RWPE1 (cell line): ENCODE data around the gene LCNL1.
A peak's percentile ranks its signal among the peaks of the same experiment; 100 is the strongest.

Experiments
- CTCF ChIA-PET: fragments of 350-600 bp; sonication (Branson Sonifier 250); formaldehyde crosslinking; extraction: SDS; loops from one replicate; lab custom pipeline; 2021; lab: Yijun Ruan, JAX
- POLR2A ChIA-PET: fragments of 400-600 bp; formaldehyde crosslinking; extraction: SDS; loops from one replicate; lab custom pipeline; 2020; ENCODE audit warnings: antibody characterized with exemption; ENCODE audit not compliant: low non-redundant PET; lab: Yijun Ruan, JAX
- DNase-seq: peaks from one replicate; pipeline ENCODE4 v3.0.0; 2012; ENCODE audit warnings: low spot score
- H3K27ac ChIP-seq: fragments of 450-650 bp; 2 replicates; pipeline ENCODE4 v1.5.1; 2017
- TF ChIP-seq, protein P1 (sequence below): fragments of 450-650 bp; conservative IDR thresholded peaks from 2 replicates; pipeline ENCODE4 v1.5.1; 2017; ENCODE audit warnings: low read depth, mild to moderate bottlenecking

Gene LCNL1

DNA sequence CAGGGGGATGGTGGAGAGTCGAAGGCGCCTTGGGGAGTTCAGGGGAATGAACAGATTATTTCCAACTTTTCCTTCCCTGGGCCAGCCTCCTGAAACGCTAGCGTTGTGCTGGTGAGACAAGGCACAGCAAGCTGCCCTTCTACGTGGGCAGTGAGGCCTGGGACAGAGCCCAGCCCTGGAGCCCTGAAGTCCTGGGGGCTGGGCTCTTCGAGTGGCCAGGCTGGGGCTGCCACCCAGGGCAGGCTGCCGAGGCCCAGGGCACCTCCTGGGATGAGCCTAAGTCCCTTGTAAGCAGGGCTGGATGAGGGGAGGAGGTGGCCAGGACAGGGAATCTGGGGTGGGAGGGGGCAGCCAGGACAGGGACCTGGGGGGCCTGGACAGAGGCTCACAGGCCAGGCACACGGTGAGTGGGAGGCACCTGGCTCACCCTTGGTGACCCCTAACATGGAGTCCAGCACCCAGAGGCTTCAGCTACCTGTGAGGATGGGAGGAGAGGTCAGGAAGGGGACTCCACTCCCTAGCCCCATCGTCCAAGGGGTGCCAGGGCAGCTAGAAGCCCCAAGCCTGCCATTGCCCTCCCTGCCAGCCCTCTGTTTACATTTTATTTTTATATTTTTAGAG is 32.0 kb upstream of the LCNL1 start:
- ChIA-PET CTCF (interaction anchor here (0.6 to 3.0 kb wide), 4 partner anchors 19 to 212 kb away, joined by 3 to 20 read pairs (median 4); no protein-coding TSS in a partner anchor), POLR2A (interaction anchor here (0.6 kb wide), 1 partner anchor 22 kb away, joined by 8 read pairs; no protein-coding TSS in a partner anchor)
- TF ChIP-seq, protein P1, sequence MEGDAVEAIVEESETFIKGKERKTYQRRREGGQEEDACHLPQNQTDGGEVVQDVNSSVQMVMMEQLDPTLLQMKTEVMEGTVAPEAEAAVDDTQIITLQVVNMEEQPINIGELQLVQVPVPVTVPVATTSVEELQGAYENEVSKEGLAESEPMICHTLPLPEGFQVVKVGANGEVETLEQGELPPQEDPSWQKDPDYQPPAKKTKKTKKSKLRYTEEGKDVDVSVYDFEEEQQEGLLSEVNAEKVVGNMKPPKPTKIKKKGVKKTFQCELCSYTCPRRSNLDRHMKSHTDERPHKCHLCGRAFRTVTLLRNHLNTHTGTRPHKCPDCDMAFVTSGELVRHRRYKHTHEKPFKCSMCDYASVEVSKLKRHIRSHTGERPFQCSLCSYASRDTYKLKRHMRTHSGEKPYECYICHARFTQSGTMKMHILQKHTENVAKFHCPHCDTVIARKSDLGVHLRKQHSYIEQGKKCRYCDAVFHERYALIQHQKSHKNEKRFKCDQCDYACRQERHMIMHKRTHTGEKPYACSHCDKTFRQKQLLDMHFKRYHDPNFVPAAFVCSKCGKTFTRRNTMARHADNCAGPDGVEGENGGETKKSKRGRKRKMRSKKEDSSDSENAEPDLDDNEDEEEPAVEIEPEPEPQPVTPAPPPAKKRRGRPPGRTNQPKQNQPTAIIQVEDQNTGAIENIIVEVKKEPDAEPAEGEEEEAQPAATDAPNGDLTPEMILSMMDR = no peak
- DNase-seq = no peak
- peak overlapping the region; percentile 89 for H3K27ac ChIP-seq

DNA sequence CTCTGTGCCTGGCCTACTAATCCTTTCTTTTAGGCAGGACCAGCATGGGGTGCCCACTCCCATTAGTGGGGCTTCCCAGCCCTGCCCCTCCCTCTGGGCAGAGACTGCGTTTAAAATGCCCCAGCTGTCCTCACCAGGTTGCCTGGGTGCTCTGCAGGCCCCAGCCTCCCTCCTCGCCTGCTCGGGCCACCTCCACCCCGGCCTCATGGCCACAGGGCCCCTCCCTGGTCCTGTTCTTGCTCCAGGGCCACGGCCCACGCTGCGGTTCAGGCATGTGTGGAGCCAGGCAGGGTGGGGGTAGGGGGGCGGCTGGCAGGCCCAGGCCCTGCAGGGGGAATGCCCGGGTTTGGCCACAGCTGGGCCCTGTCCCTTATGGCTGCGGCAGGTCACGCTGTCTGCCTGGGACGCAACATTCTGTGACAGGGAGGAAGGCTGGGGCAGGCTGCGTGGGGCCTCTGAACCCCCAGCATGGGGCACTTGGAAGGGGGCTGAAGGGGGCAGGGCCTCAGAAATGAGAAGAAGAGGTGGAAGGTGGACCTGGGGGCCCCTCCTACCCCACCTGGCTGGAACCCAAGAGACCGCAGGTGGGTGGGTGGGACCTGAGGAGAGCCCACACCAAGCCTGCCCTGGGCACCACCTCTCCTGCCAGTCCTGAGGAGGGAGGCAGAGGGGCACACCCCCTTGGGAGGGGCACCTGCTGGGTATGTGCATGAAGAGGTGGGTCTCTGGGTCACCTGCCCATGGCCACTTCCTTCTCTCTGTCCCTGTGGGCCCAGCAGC is 31.1 kb upstream of the LCNL1 start, which contains the start of gene LCN12:
LCN12 (plus strand) TSS at position 733 of the 780 bp plus-strand sequence. CDS start 55 bp downstream, outside the sequence.
- TF ChIP-seq, protein P1 = no peak
- peak within 1 kb of the TSS; percentile 89 for H3K27ac ChIP-seq
- no peak for DNase-seq
- ChIA-PET CTCF (interaction anchor here (1.2 to 3.0 kb wide), 2 partner anchors 83 to 93 kb away, joined by 3 to 20 read pairs; no protein-coding TSS in a partner anchor), POLR2A (no interaction called here)

DNA sequence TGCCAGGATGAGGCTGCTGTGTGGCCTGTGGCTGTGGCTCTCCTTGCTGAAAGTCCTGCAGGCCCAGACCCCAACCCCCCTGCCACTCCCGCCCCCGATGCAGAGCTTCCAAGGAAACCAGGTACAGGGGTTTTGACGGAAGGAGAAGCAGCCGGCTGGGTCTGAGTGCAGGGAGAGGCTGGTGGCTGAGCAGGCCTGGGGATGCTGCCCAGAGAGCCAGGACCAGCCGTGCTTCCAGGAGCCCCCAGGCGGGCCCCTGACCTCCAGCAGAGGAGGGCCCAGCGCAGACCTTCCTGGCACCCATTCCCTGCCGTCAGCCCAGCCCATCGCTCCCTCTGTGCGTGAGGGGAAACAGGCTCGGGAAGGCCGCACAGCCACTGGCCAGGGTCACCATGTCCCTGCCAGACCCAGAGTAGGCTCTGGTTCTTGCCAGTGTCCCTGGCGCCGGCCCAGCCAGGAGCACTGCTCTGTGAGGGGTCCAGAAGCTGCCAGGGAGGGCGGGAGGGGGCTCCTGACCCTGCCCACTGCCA is 30.4 kb upstream of the LCNL1 start:
- DNase-seq = no peak
- POLR2A ChIA-PET = no interaction called here
- H3K27ac ChIP-seq = no peak overlapping the region; the same call in 1 of the 2 replicates
- TF ChIP-seq, protein P1 = no peak
- CTCF ChIA-PET = interaction anchor here (1.0 to 3.0 kb wide), 2 partner anchors 77 to 82 kb away, joined by 3 to 20 read pairs; no protein-coding TSS in a partner anchor

DNA sequence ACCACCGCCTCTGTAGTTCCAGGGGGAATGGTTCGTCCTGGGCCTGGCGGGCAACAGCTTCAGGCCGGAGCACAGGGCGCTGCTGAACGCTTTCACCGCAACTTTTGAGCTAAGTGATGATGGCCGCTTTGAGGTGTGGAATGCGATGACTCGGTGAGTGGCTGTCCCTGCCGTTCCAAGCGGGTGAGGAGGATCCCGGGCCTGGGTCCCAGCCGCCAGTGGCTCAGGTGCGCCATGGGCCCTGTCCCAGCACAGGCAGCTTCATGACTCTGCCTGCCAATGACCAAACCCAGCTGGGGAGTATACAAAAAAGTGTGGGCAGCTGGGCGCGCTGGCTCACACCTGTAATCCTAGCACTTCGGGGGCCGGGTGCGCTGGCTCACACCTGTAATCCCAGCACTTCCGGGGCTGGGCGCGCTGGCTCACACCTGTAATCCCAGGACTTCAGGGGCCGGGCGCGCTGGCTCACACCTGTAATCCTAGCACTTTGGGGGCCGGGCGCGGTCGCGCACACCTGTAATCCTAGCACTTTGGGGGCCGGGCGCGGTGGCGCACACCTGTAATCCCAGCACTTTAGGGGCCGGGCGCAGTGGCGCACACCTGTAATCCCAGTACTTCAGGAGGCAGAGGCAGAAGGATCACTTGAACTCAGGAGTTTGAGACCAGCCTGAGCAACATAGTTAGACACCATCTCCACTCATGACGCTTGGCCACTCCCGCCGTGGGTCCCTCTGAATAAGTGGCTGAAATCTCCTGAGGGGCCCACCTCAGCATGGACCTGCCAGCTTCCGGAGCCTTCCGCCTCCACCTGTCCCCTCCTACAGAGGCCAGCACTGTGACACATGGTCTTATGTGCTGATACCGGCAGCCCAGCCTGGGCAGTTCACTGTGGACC is 29.7 kb upstream of the LCNL1 start:
- no peak for DNase-seq
- no peak overlapping the region for H3K27ac ChIP-seq
- CTCF ChIA-PET = interaction anchor here (0.6 to 1.0 kb wide), 3 partner anchors 14 to 76 kb away, joined by 3 to 4 read pairs (median 3); no protein-coding TSS in a partner anchor
- TF ChIP-seq, protein P1 = no peak
- POLR2A ChIA-PET = interaction anchor here (0.5 kb wide), 1 partner anchor 25 kb away, joined by 3 read pairs; no protein-coding TSS in a partner anchor

DNA sequence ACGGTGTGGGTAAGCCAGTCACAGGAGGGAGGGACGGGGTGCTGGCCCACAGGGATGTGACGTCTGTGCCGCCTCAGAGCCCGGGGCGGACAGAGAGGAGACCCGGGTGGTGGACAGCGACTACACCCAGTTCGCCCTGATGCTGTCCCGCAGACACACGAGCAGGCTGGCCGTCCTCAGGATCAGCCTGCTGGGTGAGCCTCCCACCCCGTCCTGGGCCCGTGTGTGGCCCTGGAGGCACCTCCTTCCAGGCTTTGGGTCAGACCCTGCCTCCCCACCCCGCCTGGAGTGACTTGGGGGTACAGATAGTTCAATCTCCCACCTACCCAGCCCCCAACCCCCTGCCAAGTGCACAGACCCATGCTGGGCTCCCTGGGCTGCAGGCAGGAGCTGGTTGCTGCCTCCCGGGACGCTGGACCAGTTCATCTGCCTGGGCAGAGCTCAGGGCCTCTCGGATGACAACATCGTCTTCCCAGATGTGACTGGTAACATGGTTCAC is 29.0 kb upstream of the LCNL1 start:
- TF ChIP-seq, protein P1 = no peak
- POLR2A ChIA-PET = no interaction called here
- CTCF ChIA-PET = interaction anchor here (0.6 to 0.7 kb wide), 2 partner anchors 13 to 35 kb away, joined by 3 to 4 read pairs; no protein-coding TSS in a partner anchor

More for the DNA sequence above, 29.0 kb upstream of the LCNL1 start:
- no peak for DNase-seq
- H3K27ac ChIP-seq = no peak overlapping the region
